NCI-H2196 treated with DMSO at 0.1 percent for 48 hours (cell line): ENCODE results near the gene FERMT3.

Experiments used
- DNase-seq: peaks from one replicate; lab custom pipeline; 2025; ENCODE audit not compliant: unreplicated experiment; lab: John Stamatoyannopoulos, UW

The FERMT3 gene

GRCh38 chr11:64262271-64263002, 55.9 kb downstream of the FERMT3 start:
- DNase-seq = no peak

GRCh38 chr11:64263021-64263946, 56.8 kb downstream of the FERMT3 start:
- DNase-seq = no peak

GRCh38 chr11:64263947-64264317, 57.4 kb downstream of the FERMT3 start:
- no peak for DNase-seq

- no peak for DNase-seq
These were observed 57.9 kb downstream of the FERMT3 start for GRCh38 chr11:64264371-64264852.

- no peak for DNase-seq
These were observed 58.9 kb downstream of the FERMT3 start for GRCh38 chr11:64265176-64266160.

- no peak for DNase-seq
These were observed 59.8 kb downstream of the FERMT3 start for GRCh38 chr11:64266339-64266738.

GRCh38 chr11:64267207-64267945, 60.9 kb downstream of the FERMT3 start:
- DNase-seq = no peak

GRCh38 chr11:64268025-64268892, 61.7 kb downstream of the FERMT3 start:
- DNase-seq = peak; percentile 61

- DNase-seq = no peak
These were observed 62.5 kb downstream of the FERMT3 start for GRCh38 chr11:64268893-64269539.

GRCh38 chr11:64269540-64270220, 63.2 kb downstream of the FERMT3 start:
- DNase-seq = peak; percentile 99
